Measurements from ENCODE around the gene RNFT2. TPM values are rescaled to one million over a fixed set of nuclear protein-coding genes. Genes with fewer than 3 reads are reported as not detected.

RNFT2 gene
- total RNA-seq, 1 donor from 2014 or later: 8.7 TPM

GRCh38 chr12:116759783-116760621 is 21.9 kb downstream of the RNFT2 start:
- CTCF ChIA-PET: interaction anchor here (1.3 to 1.4 kb wide), 2 partner anchors 121 to 123 kb away, joined by 5 to 7 read pairs; partner anchors contain the start of gene HRK

DNA sequence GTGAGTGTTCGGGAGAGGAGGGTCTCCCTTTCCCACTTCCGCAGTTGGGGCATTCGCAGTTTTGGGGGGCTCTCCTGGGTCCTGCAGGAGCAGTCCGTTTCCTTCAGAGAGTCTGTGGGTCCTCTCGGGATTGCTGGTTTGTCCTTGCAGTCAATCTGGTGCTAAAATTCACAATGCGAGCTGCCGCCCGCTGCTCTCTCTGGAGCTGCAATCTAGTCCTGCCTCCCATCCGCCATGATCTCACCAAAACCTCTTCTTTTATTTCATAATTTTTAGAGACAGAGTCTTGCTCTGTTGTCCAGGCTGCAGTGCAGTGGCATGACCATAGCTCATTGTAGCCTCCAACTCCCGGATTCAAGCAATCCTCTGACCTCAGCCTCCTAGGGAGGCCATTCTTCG is 22.5 kb downstream of the RNFT2 start:
- Mint-ChIP-seq H3K36me3 (ENCODE audit: low read depth) (peaks cover 20% of the 10 kb centered on the region), H3K4me3 (no peak overlapping the region)

More at GRCh38 chr12:116759783-116760621, 21.9 kb downstream of the RNFT2 start:
- POLR2A ChIA-PET: no interaction called here
- no peaks in the 10 kb centered on the region for H3K27me3 Mint-ChIP-seq
- ATAC-seq (ENCODE audit: low read depth) (peak; percentile 37), DNase-seq (no peak)
- H3K4me1 Mint-ChIP-seq: peaks cover 5% of the 10 kb centered on the region
- H3K27ac Mint-ChIP-seq: no peak overlapping the region
- intact Hi-C loops (cut with micrococcal nuclease): loop anchor here (5.0 kb wide), 1 partner anchor 122 kb away; the partner anchor contains the start of gene HRK
- H3K9me3 Mint-ChIP-seq: no peaks in the 10 kb centered on the region
- H3K36me3 Mint-ChIP-seq (ENCODE audit: low read depth): peaks cover 22% of the 10 kb centered on the region
- peak overlapping the region; percentile 66 for H3K4me3 Mint-ChIP-seq
- TF ChIP-seq, protein P1, sequence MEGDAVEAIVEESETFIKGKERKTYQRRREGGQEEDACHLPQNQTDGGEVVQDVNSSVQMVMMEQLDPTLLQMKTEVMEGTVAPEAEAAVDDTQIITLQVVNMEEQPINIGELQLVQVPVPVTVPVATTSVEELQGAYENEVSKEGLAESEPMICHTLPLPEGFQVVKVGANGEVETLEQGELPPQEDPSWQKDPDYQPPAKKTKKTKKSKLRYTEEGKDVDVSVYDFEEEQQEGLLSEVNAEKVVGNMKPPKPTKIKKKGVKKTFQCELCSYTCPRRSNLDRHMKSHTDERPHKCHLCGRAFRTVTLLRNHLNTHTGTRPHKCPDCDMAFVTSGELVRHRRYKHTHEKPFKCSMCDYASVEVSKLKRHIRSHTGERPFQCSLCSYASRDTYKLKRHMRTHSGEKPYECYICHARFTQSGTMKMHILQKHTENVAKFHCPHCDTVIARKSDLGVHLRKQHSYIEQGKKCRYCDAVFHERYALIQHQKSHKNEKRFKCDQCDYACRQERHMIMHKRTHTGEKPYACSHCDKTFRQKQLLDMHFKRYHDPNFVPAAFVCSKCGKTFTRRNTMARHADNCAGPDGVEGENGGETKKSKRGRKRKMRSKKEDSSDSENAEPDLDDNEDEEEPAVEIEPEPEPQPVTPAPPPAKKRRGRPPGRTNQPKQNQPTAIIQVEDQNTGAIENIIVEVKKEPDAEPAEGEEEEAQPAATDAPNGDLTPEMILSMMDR (IDR thresholded peaks at IDR 0.05): no peak

GRCh38 chr12:116761499-116761898 is 23.4 kb downstream of the RNFT2 start:
- H3K27ac Mint-ChIP-seq: no peak overlapping the region
- ATAC-seq (ENCODE audit: low read depth) (no peak), DNase-seq (no peak)
- H3K4me3 Mint-ChIP-seq: no peak overlapping the region
- peaks cover 5% of the 10 kb centered on the region for H3K4me1 Mint-ChIP-seq
- intact Hi-C loops (cut with micrococcal nuclease): no loop called here
- no peaks in the 10 kb centered on the region for H3K9me3 Mint-ChIP-seq
- no peaks in the 10 kb centered on the region for H3K27me3 Mint-ChIP-seq
- peaks cover 19% of the 10 kb centered on the region for H3K36me3 Mint-ChIP-seq (ENCODE audit: low read depth)
- POLR2A ChIA-PET: no interaction called here
- TF ChIP-seq, protein P1 (IDR thresholded peaks at IDR 0.05): no peak
- CTCF ChIA-PET: no interaction called here

More for the DNA sequence above, 22.5 kb downstream of the RNFT2 start:
- ChIA-PET CTCF (interaction anchor here (1.3 to 1.4 kb wide), 2 partner anchors 121 to 122 kb away, joined by 5 to 7 read pairs; partner anchors contain the start of gene HRK), POLR2A (no interaction called here)
- TF ChIP-seq, protein P1 (IDR thresholded peaks at IDR 0.05): no peak
- ATAC-seq (ENCODE audit: low read depth) (no peak), DNase-seq (no peak)
- no peaks in the 10 kb centered on the region for H3K9me3 Mint-ChIP-seq
- H3K27me3 Mint-ChIP-seq: no peaks in the 10 kb centered on the region
- H3K27ac Mint-ChIP-seq: no peak overlapping the region
- H3K4me1 Mint-ChIP-seq: peaks cover 5% of the 10 kb centered on the region
- intact Hi-C loops (cut with micrococcal nuclease): no loop called here

DNA sequence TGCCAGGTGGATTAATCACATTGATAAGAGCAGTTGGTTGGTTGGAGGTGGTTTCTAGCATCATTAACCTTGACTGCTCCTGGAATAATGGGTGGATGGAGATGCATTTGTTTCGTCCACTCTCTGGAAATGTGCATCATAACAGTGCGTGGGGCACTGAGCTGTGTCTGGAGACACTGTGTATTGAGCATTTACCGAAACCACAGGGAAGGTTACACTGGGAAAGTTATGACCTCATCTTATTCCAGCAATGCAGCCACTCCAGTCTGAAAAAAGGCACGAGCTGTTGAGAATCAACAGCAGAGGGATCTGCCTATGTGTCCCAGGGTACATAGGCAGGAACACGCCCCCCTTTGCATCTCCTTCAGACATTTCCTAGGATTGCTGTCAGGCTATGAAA is 27.2 kb downstream of the RNFT2 start:
- Mint-ChIP-seq H3K9me3 (no peaks in the 10 kb centered on the region), H3K4me3 (no peak overlapping the region), H3K27me3 (no peaks in the 10 kb centered on the region), H3K4me1 (no peaks in the 10 kb centered on the region), H3K27ac (no peak overlapping the region), H3K36me3 (ENCODE audit: low read depth) (peaks cover 22% of the 10 kb centered on the region)
- TF ChIP-seq, protein P1 (IDR thresholded peaks at IDR 0.05): no peak
- ATAC-seq (ENCODE audit: low read depth) (no peak), DNase-seq (no peak)
- ChIA-PET POLR2A (no interaction called here), CTCF (no interaction called here)
- intact Hi-C loops (cut with micrococcal nuclease): no loop called here

DNA sequence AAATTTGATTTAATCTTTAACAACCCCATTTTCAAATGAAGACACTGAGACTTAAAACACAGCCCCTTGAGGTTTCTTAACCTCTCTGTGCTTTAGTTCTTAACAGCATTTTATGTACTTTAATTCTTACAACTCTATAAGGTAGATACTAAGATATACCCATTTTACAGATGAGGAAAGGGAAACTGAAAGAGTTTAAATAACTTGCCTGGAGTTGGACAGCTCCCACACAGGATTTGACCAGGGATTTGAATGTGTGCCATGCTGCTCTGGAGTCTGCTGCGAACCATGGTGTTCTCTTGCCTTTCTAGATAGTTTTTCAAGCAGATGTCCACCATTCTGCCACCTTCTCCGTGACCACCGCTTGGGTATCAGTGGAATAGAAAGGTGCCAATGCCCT is 28.2 kb downstream of the RNFT2 start:
- no peak for ATAC-seq (ENCODE audit: low read depth)
- CTCF ChIA-PET: no interaction called here
- H3K9me3 Mint-ChIP-seq: no peaks in the 10 kb centered on the region

More for the DNA sequence above, 28.2 kb downstream of the RNFT2 start:
- Mint-ChIP-seq H3K4me3 (no peak overlapping the region), H3K4me1 (no peaks in the 10 kb centered on the region), H3K27me3 (no peaks in the 10 kb centered on the region), H3K27ac (no peak overlapping the region), H3K36me3 (ENCODE audit: low read depth) (peaks cover 17% of the 10 kb centered on the region)
- POLR2A ChIA-PET: no interaction called here
- intact Hi-C loops (cut with micrococcal nuclease): no loop called here
- DNase-seq: no peak
- TF ChIP-seq, protein P1 (IDR thresholded peaks at IDR 0.05): no peak
